DMS79 (cell line): ENCODE measurements around the gene SLC12A2.

Experiments
- DNase-seq: peaks from one replicate; lab custom pipeline; 2025; lab: John Stamatoyannopoulos, UW

Gene SLC12A2

DNA sequence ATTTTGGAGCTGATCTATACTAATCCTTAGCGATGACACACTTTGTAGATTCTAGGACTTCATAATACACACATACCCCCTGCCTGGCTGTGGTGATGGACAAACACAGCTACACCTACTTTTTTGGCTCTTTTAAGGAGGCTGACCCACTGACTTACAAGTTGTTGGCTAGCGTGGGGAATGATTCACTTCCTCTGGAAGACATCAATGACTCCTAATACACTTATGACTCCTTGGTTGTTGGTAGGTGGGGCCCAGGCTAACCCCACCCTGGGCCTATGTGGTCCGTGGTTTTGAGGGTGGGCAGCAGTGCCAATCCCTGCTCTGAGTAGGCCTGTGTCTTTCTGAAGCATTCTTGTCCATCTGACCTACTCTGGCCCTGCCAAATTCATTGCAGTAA, 144.4 kb downstream of the SLC12A2 start:
- DNase-seq = no peak

DNA sequence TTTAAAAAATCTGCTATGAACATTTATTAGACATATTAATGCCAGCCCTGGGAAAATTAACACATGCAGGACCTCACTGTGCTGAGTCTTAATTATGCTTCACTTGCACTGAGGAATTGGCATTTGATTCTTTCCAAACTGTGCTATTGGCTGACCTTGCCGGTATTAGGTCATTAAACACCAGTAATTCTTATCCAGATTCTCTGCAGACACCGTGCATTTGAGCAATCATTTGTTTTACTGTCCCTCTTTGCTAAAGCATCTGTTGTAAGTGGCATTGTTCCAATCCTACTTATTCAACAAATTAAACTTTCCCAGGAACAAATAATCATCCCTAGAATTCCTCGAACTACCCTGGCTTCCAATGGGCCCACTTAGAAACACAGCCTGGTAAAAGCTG, 145.0 kb downstream of the SLC12A2 start:
- no peak for DNase-seq

DNA sequence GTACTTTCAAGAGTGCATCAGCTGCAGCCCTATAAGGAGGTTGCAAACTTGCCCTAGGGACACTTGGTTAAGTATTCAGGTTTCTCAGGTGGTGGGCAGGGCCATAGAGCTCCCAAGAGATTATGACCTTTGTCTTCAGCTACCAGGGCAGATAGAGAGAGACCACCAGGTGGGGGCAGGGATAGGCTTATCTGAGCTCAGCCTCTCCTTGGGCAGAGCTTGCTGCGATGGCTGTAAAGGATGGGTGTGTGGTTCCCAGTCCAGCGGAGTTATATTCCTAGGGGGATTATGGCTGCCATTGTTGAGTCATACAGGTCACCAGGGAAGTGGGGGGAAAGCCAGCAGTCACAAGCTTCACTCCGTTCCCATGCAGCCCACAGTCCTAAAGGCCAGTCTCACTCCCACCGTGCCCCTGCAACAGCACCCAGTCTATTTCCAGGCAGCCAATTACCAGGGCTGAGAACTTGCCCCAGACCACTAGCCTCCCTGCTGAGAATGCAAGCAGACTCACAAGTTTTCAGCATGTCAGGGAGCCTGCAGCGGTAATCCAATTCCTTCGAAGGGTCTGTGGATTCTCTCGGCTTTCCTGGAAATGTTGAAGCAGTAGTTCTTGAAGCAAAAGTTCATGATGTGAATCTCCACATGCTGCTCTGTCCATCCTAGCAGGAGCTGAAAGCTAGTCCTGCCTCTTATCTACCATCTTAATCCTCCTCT, 151.5 kb downstream of the SLC12A2 start:
- no peak for DNase-seq

DNA sequence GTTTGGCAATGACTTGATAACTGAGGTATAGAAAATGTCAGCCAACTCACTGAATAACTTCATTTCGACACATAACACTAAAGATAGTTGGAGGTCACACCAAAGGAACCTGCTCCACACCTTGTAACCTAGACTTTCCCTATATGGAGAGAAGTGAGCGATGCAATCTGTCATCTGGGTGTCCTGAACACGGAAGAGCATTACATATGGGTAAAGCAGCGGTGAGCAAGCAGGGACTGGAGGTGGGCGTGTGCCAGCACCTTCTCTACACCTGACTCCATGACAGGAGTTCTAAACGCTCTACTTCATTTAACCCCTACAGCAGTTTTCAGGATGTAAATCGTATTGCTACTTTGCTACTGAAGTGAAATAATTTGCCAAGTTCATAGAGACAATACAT, 152.8 kb downstream of the SLC12A2 start:
- no peak for DNase-seq

DNA sequence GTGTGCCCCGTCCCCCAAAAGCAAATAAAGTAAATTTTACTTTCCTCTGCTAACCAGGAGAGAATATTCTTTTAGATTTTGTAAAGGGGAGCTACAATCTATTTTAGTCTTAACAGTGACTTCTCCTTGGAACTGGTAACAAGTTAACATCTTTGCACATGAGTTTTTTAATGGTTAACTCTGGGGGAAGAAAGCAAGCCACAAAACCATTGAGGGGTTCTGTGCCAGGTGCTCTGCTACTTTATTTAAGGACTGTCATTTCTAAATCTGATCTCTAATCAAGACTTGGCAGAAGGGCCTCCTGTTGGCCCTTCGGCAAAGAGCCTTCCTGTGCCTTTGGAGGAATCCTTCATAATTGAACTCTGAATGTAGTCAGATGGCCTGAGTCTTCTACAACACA, 153.4 kb downstream of the SLC12A2 start:
- no peak for DNase-seq

DNA sequence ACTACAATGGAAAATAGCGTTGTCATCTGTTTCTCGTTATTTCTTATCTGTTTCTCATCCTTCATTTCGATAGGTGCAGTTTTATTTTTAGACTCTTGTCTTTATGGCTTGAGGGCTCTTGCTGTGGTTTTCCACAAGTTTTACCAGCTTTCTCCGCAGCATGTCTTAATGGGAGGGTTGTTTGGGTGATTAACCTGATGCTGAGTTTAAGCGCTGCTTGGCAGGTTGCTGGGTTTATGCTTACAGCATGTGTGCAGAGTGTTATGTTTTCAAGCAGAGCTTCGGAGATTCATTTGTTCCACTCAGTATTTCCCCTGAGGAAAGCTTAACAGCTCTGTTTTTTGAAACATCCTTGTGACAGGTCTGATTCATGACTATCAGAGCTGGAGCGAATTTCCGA, 154.0 kb downstream of the SLC12A2 start:
- no peak for DNase-seq
